ENCODE data around the gene CELF2. TPM values are rescaled to one million over a fixed set of nuclear protein-coding genes. Genes with fewer than 3 reads are reported as not detected.

CELF2 gene
- total and polyA plus RNA-seq, 2 of the 4 experiments (the other 2 are of a cell fraction) = 3.5 to 6.6 TPM

- no peak overlapping the region for H2BK5ac ChIP-seq (ENCODE audit: low read depth, low read length, poor library complexity, severe bottlenecking)
- H4K20me1 ChIP-seq (ENCODE audit: insufficient read depth, low read length) = no peaks in the 10 kb centered on the region
- BruUV-seq (replicated peaks) = no TSS peak
- no peak overlapping the region for H4K5ac ChIP-seq (ENCODE audit: low read depth, low read length)
- POLR2A ChIA-PET (ENCODE audit: unreplicated experiment) = no interaction called here
- DNase-seq (no peak), ATAC-seq (ENCODE audit: low read depth) (no peak)
- no peak overlapping the region for H4K91ac ChIP-seq (ENCODE audit: insufficient read depth, low read depth, low read length)
- H4K8ac ChIP-seq (ENCODE audit: low read depth in 2 of 2, low read length in 2 of 2) = no peak overlapping the region
- H3K23ac ChIP-seq (ENCODE audit: low read depth, low read length) = no peak overlapping the region
- H2AK5ac ChIP-seq (ENCODE audit: low read depth, low read length) = no peak overlapping the region
- no peaks in the 10 kb centered on the region for H3K4me1 ChIP-seq (ENCODE audit: control insufficient read depth, insufficient read depth, low read length)
- no peak overlapping the region for H2AFZ ChIP-seq (replicated peaks; ENCODE audit: low read length, poor library complexity)
- H2AK9ac ChIP-seq (replicated peaks; ENCODE audit: low read depth, low read length, poor library complexity) = no peak overlapping the region
- CTCF ChIA-PET = no interaction called here
- WGBS, 2 experiments (ENCODE audit: extremely low coverage in 2 of 2, insufficient read length in 1 of 2) = 71% methylated on average over 1 of the region's 1 CpG; no CpG with 5 or more reads in 1 of the 2 experiments
- no peak overlapping the region for H3K56ac ChIP-seq (ENCODE audit: extremely low read depth, insufficient read depth, low read length)
- no peak overlapping the region for H2BK120ac ChIP-seq (ENCODE audit: low read depth, low read length)
- intact Hi-C loops (cut with micrococcal nuclease) = no loop called here
- H3K4me2 ChIP-seq (ENCODE audit: low read depth, low read length) = no peak overlapping the region
- H3K79me1 ChIP-seq (ENCODE audit: low read depth in 1 of 2, low read length in 2 of 2) = no peaks in the 10 kb centered on the region
- TF ChIP-seq MXI1 (IDR thresholded peaks at IDR 0.05; ENCODE audit: borderline replicate concordance, low read depth, low read length) = no peak
- no peak overlapping the region for H2BK20ac ChIP-seq (ENCODE audit: low read depth, low read length)
- H3K9me3 ChIP-seq (ENCODE audit: control insufficient read depth, insufficient read depth, low read length) = peaks cover 2% of the 10 kb centered on the region; the same call in 1 of the 2 replicates
- in situ Hi-C loops (cut with MboI; ENCODE audit: low sequenced_read_pairs) = no loop called here
- H3K27ac ChIP-seq (ENCODE audit: insufficient read depth, low read length) = no peak overlapping the region
- no peak overlapping the region for H2BK15ac ChIP-seq (ENCODE audit: low read depth, low read length)
- dilution Hi-C loops (cut with HindIII; ENCODE audit: low sequenced_read_pairs, unreplicated experiment) = no loop called here
- no peak overlapping the region for H3K18ac ChIP-seq (ENCODE audit: low read depth, low read length)
- no peak overlapping the region for H3K14ac ChIP-seq (replicated peaks; ENCODE audit: low read depth, low read length)
- H3K27me3 ChIP-seq (ENCODE audit: control insufficient read depth, insufficient read depth, low read length) = no peaks in the 10 kb centered on the region
- H3K4me3 ChIP-seq (ENCODE audit: insufficient read depth, low read depth, low read length) = no peak overlapping the region
- H3K9ac ChIP-seq (ENCODE audit: low read depth, low read length) = no peak overlapping the region
- no peaks in the 10 kb centered on the region for H3K9me1 ChIP-seq (ENCODE audit: insufficient read depth, low read length)
- H3K4ac ChIP-seq (ENCODE audit: low read depth, low read length) = no peak overlapping the region
- no peaks in the 10 kb centered on the region for H3K36me3 ChIP-seq (ENCODE audit: control insufficient read depth, insufficient read depth, low read length)
These were observed 159.7 kb downstream of the CELF2 start for GRCh38 chr10:11177381-11177780.
